Right renal cortex interstitium (tissue), 3 donors: ENCODE data around the gene LRRC23. TPM values are rescaled to one million over a fixed set of nuclear protein-coding genes. Genes with fewer than 3 reads are reported as not detected.
A peak's percentile ranks its signal among the peaks of the same experiment; 100 is the strongest.

Experiments
- DNase-seq, 3 donors: peaks; one replicate each; pipeline ENCODE4 v3.0.0-alpha.2; 2013; ENCODE audit warnings: low read depth in 3 of 3, low spot score in 2 of 3
- polyA plus RNA-seq, 3 donors: library from polyadenylated mRNA; unstranded; fragments of 120-200 nt; gene quantifications; one replicate each; pipeline ENCODE4 v1.2.1, GENCODE V29; 2013; ENCODE audit not compliant: insufficient read length in 3 of 3

The LRRC23 gene
- polyA plus RNA-seq, 3 donors, result 19.1 to 23.5 (median 23.4) TPM

DNA sequence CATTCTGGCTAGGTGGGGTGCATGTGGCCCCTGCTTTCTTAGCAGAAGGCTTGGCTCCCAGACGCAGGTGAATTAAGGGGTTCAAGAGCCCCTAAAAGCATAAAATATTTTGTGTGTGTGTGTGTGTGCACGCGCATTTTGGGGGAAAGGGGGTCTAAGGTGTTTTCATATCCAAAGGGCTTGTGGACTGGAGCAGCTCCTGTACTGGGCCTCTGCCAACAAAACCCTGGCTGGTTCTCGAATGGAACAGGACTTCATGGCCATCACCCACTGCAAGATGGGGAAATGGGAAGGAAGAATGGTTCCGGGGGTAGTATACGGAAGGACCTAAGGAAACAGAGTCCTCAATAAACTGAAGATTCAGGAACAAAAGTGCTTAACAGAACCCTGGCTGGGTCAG, 19.2 kb downstream of the LRRC23 start:
- DNase-seq, result no peak

DNA sequence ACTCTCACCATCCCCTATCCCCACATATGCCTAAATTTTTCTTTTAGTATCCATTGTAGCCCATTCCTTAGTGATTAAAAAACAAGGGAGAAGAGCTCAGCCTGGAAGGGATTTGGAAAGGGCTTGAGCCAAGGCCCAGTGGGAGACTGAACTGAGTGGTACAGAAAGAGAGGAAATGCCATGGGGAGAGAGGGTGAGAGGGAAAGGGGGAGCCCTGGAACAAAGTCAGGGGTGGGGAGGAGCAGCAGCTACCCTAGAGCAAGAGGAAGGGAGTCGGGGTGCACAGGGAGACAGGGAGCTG, 20.6 kb downstream of the LRRC23 start:
- no peak for DNase-seq

- no peak for DNase-seq
Observed at GRCh38 chr12:6925540-6926279, 21.1 kb downstream of the LRRC23 start.

- peak in 2 of 3 donors; percentile 80 to 82 for DNase-seq
Observed at GRCh38 chr12:6927379-6928021, 22.9 kb downstream of the LRRC23 start, which contains the start of gene ATN1. Gene ATN1, plus strand, starts transcription at chr12:6927959. Its CDS starts 6,043 bp downstream, at chr12:6934002.

- DNase-seq, result no peak
Observed at GRCh38 chr12:6928022-6928702, 23.5 kb downstream of the LRRC23 start.

GRCh38 chr12:6928703-6929407, 24.2 kb downstream of the LRRC23 start:
- no peak for DNase-seq

DNA sequence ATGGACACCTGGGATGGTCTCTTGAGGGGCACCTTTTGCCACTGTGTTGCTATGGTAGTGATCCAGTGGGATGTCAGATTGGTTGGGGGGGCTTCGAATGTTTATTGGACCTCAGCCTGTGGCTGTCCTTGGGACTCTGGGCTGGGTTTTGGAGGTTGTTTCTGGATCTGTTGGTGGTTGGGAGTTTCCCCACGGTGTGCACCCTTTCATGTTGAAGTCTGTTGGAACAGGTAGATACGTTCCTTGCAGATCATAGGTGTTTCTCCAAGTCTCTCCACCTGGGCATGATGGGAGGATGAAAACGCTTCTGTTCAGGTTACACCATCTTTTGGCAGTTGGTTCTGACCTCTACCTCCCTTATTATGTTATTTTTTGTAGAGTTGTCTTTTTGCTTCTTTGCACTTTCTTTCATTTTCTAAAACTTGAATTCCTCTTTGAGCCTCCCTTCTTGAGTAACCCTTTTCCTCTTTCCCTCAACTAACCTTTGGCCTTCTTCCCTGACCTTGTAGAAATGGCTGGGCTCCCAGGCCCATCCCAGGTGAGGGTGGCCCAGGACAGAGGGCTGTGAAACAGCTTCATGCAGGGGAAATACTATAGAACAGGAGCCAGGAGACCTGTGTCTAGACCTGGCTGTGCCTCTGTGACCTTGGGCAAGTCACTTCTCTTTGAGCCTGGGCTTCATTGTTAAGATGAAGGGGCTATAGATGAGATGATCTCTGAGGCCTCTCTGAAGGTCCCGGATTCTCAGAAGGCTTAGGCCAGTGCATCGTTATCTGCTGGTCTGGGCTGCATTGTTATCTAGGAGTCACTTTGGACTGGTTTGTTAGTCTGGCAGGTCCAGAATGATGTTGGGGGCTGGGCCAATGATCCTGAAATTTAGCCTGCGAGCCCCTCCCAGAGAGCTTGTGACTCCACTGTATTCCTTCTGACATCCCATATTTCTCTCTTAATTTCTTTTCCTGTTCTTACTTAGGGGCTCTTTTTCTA, 25.1 kb downstream of the LRRC23 start:
- no peak for DNase-seq

DNA sequence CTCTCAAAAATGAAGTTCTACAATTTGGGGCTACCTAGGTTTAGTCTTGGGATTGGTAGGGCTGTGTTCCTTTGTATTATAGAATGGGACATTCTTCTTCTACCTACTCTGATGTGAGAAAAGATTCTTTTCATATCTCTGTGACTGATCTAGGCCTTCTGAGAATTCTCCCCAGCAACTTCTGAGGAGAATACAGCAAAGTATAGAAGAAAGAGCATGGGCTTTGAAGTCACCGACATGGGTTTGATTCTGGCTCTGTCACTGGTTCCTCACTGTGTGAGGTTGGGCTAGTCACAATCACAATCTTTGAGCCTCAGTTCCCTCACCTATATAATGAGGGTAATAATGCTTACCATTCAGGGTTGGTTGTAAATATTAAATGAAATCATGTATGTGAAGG, 28.1 kb downstream of the LRRC23 start:
- DNase-seq, result no peak

DNA sequence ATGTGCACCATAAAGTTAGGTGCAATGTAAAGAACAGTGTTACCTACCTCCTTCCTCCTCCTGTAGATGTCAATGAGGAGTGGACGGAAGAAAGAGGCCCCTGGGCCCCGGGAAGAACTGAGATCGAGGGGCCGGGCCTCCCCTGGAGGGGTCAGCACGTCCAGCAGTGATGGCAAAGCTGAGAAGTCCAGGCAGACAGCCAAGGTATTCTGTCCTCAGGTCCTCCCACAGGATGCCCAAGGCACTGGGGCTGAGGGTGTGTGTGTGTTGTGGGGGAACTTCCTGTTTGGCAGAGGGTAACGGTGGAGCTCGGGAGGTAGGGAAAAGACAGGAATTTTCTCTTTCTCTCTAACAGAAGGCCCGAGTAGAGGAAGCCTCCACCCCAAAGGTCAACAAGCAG, 29.5 kb downstream of the LRRC23 start:
- no peak for DNase-seq

DNA sequence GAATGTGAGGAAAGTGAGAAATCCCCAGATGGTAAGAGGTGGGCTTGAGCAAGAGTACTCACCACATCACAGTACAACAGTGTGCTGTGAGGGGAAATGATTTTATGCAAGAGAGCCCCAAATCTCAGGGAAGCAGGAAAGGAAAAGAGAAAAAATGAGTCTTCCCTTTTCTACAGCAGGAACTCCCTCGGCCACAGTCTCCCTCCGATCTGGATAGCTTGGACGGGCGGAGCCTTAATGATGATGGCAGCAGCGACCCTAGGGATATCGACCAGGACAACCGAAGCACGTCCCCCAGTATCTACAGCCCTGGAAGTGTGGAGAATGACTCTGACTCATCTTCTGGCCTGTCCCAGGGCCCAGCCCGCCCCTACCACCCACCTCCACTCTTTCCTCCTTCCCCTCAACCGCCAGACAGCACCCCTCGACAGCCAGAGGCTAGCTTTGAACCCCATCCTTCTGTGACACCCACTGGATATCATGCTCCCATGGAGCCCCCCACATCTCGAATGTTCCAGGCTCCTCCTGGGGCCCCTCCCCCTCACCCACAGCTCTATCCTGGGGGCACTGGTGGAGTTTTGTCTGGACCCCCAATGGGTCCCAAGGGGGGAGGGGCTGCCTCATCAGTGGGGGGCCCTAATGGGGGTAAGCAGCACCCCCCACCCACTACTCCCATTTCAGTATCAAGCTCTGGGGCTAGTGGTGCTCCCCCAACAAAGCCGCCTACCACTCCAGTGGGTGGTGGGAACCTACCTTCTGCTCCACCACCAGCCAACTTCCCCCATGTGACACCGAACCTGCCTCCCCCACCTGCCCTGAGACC, 31.0 kb downstream of the LRRC23 start:
- no peak for DNase-seq

GRCh38 chr12:6936194-6936635, 31.6 kb downstream of the LRRC23 start:
- no peak for DNase-seq

GRCh38 chr12:6936636-6937480, 32.2 kb downstream of the LRRC23 start:
- DNase-seq, result no peak

GRCh38 chr12:6937481-6938352, 33.1 kb downstream of the LRRC23 start:
- peak; percentile 86 to 90 (median 89) for DNase-seq

- DNase-seq, result no peak
Observed at GRCh38 chr12:6938353-6939190, 34.0 kb downstream of the LRRC23 start.

DNA sequence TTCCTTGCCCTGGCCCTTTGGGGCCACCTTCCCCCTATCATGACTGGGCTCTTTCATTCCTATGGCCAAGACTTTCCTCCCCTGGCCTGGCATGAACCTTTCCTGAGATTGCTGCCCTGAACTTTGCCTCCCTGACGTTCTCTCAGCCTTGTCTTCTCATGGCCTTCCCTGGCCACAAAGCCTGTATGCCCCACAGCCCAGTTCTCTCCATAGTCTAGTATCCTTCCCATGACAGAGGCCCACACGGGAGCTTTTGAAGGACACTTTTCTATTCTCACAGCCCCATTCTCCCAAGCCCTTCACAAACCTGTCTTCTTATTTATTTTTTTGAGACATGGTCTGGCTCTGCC, 34.5 kb downstream of the LRRC23 start:
- no peak for DNase-seq

DNA sequence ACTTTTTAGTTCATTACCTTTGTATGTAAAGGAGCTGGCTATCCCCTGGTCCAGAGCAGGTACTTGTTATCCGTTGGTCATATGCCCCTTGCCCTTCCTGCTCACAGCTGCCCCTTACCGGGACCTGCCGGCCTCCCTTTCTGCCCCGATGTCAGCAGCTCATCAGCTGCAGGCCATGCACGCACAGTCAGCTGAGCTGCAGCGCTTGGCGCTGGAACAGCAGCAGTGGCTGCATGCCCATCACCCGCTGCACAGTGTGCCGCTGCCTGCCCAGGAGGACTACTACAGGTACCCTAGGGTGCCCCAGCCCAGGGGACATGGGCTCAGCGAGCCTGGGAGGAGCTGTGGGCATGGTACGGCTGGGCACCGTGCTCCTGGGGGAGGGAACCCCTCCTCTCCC, 36.6 kb downstream of the LRRC23 start:
- no peak for DNase-seq
